K562 (cell line): ENCODE measurements around the gene CASD1. TPM values are rescaled to one million over a fixed set of nuclear protein-coding genes. Genes with fewer than 3 reads are reported as not detected.

Source experiments
- ATAC-seq: fragments of 200-7000 bp; cut with Tn5 transposase; 3 replicates; pipeline ENCODE4 v1.9.1; 2020; ENCODE audit warnings: moderate library complexity
- BruUV-seq: library from RNA; stranded (reverse); fragments of 400-500 nt; replicated peaks from 2 replicates; lab custom pipeline; 2021; lab: Mats Ljungman, UMichigan
- CTCF ChIA-PET: fragments of 300-600 bp; formaldehyde crosslinking; extraction: SDS; loops from one replicate; lab custom pipeline; 2021; ENCODE audit warnings: low intra/inter-chr PET ratio; lab: Yijun Ruan, JAX
- POLR2A ChIA-PET: fragments of 300-600, 350-650 bp; sonication (Branson Sonifier 250); formaldehyde crosslinking; extraction: SDS; loops from one replicate; lab custom pipeline; 2021; ENCODE audit warnings: antibody characterized with exemption, inconsistent platforms; lab: Yijun Ruan, JAX
- DNase-seq, 4 experiments: peaks; one replicate each; pipeline versions ENCODE4 v3.0.0 to v3.0.0-alpha.2; 2011 to 2018; ENCODE audit warnings: low spot score in 3 of 4, mixed read lengths in 3 of 4; ENCODE audit errors: extremely low read depth in 1 of 4
- FAIRE-seq: peaks from 2 replicates; lab custom pipeline; 2011; peaks lifted over from hg19 to GRCh38; lab: Jason Lieb, UNC
- H2AFZ ChIP-seq: 2 replicates; pipeline ENCODE4 v1.6.0; 2011; ENCODE audit warnings: low read depth, low read length, control low read depth, inconsistent platforms
- H3K27ac ChIP-seq: fragments of 200-600 bp; 3 replicates; pipeline ENCODE4 v1.8.0; 2011; ENCODE audit warnings: low read depth, mild to moderate bottlenecking, control low read depth, inconsistent platforms, low read length, moderate library complexity, mixed read lengths; ENCODE audit errors: extremely low read depth
- H3K27me3 ChIP-seq, 2 experiments: fragments of 300-600 bp in 1 of 2; 2 replicates in 1 of 2; 3 replicates in 1 of 2; pipeline versions ENCODE4 v1.6.0 to v1.8.0; 2011; ENCODE audit warnings: inconsistent platforms in 2 of 2, low read length in 2 of 2, mild to moderate bottlenecking in 1 of 2, mixed read lengths in 1 of 2, moderate library complexity in 1 of 2; ENCODE audit not compliant: control insufficient read depth in 2 of 2, insufficient read depth in 2 of 2
- H3K36me3 ChIP-seq: fragments of 300-600 bp; 3 replicates; pipeline ENCODE4 v1.8.0; 2011; ENCODE audit warnings: mild to moderate bottlenecking, low read length, inconsistent platforms; ENCODE audit not compliant: control insufficient read depth, insufficient read depth
- H3K4me1 ChIP-seq, 2 experiments: fragments of 200-600 bp in 1 of 2; replicated peaks in 1 of 2; 2 replicates in 1 of 2; 3 replicates in 1 of 2; pipeline versions ENCODE4 v1.5.1 to v1.8.0; 2011; ENCODE audit warnings: inconsistent platforms in 2 of 2, low read length in 2 of 2, mild to moderate bottlenecking in 1 of 2, mixed read lengths in 1 of 2, moderate library complexity in 1 of 2; ENCODE audit not compliant: control insufficient read depth in 2 of 2, insufficient read depth in 2 of 2
- H3K4me2 ChIP-seq: 2 replicates; pipeline ENCODE4 v1.6.1; 2011; ENCODE audit warnings: low read length, control low read depth, inconsistent platforms, mixed read lengths; ENCODE audit not compliant: insufficient read depth
- H3K4me3 ChIP-seq: fragments of 200-600 bp; sonication (generic), shearing (Covaris generic); 2 replicates; pipeline ENCODE4 v1.5.1; 2016; ENCODE audit warnings: control low read depth, inconsistent platforms
- H3K79me2 ChIP-seq: fragments of 200-600 bp; 3 replicates; pipeline ENCODE4 v1.8.0; 2011; ENCODE audit warnings: low read length, inconsistent platforms; ENCODE audit not compliant: control insufficient read depth, insufficient read depth
- H3K9ac ChIP-seq, 2 experiments: 2 replicates each; pipeline versions ENCODE4 v1.6.0 to v1.6.1; 2011; ENCODE audit warnings: low read depth in 2 of 2, low read length in 2 of 2, control low read depth in 1 of 2, inconsistent platforms in 1 of 2, mild to moderate bottlenecking in 1 of 2, mixed read lengths in 1 of 2; ENCODE audit not compliant: insufficient read depth in 1 of 2
- H3K9me1 ChIP-seq: one replicate; pipeline ENCODE4 v1.6.0; 2011; ENCODE audit warnings: inconsistent platforms, mild to moderate bottlenecking, low read length, moderate library complexity; ENCODE audit not compliant: control insufficient read depth, insufficient read depth
- H3K9me3 ChIP-seq: replicated peaks from 2 replicates; pipeline ENCODE4 v1.5.1; 2011; ENCODE audit warnings: low read depth, low read length, inconsistent platforms; ENCODE audit not compliant: control insufficient read depth, insufficient read depth
- H4K20me1 ChIP-seq: replicated peaks from 2 replicates; pipeline ENCODE4 v1.6.1; 2011; ENCODE audit warnings: low read length, inconsistent platforms, mixed read lengths; ENCODE audit not compliant: control insufficient read depth, insufficient read depth
- ARHGAP35 ChIP-seq: fragments of 450-650 bp; IDR thresholded peaks from 2 replicates; pipeline ENCODE4 v1.6.1; 2018; ENCODE audit not compliant: partially characterized antibody
- EP400 ChIP-seq: fragments of 450-650 bp; IDR thresholded peaks from 2 replicates; pipeline ENCODE4 v1.6.1; 2017; ENCODE audit warnings: antibody characterized with exemption, mild to moderate bottlenecking, moderate library complexity
- HNRNPH1 ChIP-seq: fragments of 200-400 bp; formaldehyde crosslinking; optimal IDR thresholded peaks from 2 replicates; pipeline ENCODE3; 2017; ENCODE audit warnings: low read depth, mild to moderate bottlenecking, low read length, moderate library complexity
- MCM5 ChIP-seq: fragments of 450-650 bp; IDR thresholded peaks from 2 replicates; pipeline ENCODE4 v1.6.1; 2016; ENCODE audit warnings: low read depth
- NFYB ChIP-seq: IDR thresholded peaks from 2 replicates; pipeline ENCODE4 v1.6.1; 2011; ENCODE audit warnings: mild to moderate bottlenecking, moderate library complexity; ENCODE audit not compliant: insufficient read length; ENCODE audit errors: extremely low read depth
- NR1H2 ChIP-seq: sonication (generic); formaldehyde crosslinking; IDR thresholded peaks from 2 replicates; pipeline ENCODE4 v1.4.0; 2020; ENCODE audit warnings: mild to moderate bottlenecking, missing genetic modification reagents
- NR3C1 ChIP-seq: sonication (generic); formaldehyde crosslinking; IDR thresholded peaks from 2 replicates; pipeline ENCODE4 v1.8.1; 2022; ENCODE audit warnings: missing genetic modification reagents
- POLR3A ChIP-seq: IDR thresholded peaks from 2 replicates; pipeline ENCODE4 v1.6.1; 2011; ENCODE audit warnings: borderline replicate concordance, mild to moderate bottlenecking, moderate library complexity; ENCODE audit not compliant: insufficient read length, insufficient read depth; ENCODE audit errors: extremely low read depth
- SIX5 ChIP-seq, 2 experiments: IDR thresholded peaks; 2 replicates each; pipeline ENCODE4 v1.6.1; 2011; ENCODE audit warnings: low read length in 2 of 2, borderline replicate concordance in 1 of 2, low read depth in 1 of 2, mild to moderate bottlenecking in 1 of 2, moderate library complexity in 1 of 2; ENCODE audit not compliant: insufficient read depth in 1 of 2
- STAT6 ChIP-seq: sonication (generic); formaldehyde crosslinking; IDR thresholded peaks from 2 replicates; pipeline ENCODE4 v1.8.1; 2023; ENCODE audit warnings: mild to moderate bottlenecking, missing genetic modification reagents
- TGIF2 ChIP-seq: sonication (generic); formaldehyde crosslinking; IDR thresholded peaks from 2 replicates; pipeline ENCODE4 v1.8.1; 2022; ENCODE audit warnings: mild to moderate bottlenecking, missing genetic modification reagents, moderate library complexity
- THRAP3 ChIP-seq: fragments of 450-650 bp; IDR thresholded peaks from 2 replicates; pipeline ENCODE4 v1.6.1; 2016; ENCODE audit warnings: mild to moderate bottlenecking, inconsistent platforms, borderline replicate concordance
- ZBED1 ChIP-seq: IDR thresholded peaks from 2 replicates; pipeline ENCODE4 v1.6.1; 2014
- ZNF347 ChIP-seq: fragments of 450-650 bp; formaldehyde crosslinking; IDR thresholded peaks from 2 replicates; pipeline ENCODE4 v1.4.0; 2020; ENCODE audit warnings: low read depth, mild to moderate bottlenecking, moderate library complexity
- ZNF778 ChIP-seq: fragments of 450-650 bp; formaldehyde crosslinking; IDR thresholded peaks from 2 replicates; pipeline ENCODE4 v1.4.0; 2020; ENCODE audit warnings: mild to moderate bottlenecking, moderate library complexity
- WGBS: fragments of 100-300 bp; shearing (Covaris generic); methylation state at CpG from one replicate; pipeline ENCODE4 v1.1.6; 2016; ENCODE audit warnings: low coverage, mixed read lengths; ENCODE audit not compliant: insufficient coverage; ENCODE audit errors: missing lambda C conversion rate; 5-methylcytosine and 5-hydroxymethylcytosine counted together
- in situ Hi-C: fragments of 300-500 bp; cut with MboI; formaldehyde crosslinking; loops from 4 replicates; pipeline ENCODE4 v1.15.0; 2018; ENCODE audit warnings: inconsistent platforms, mixed read lengths
- intact Hi-C: fragments of 100-400 bp; cut with micrococcal nuclease; formaldehyde crosslinking; loops from 2 replicates; pipeline ENCODE4 v1.14.2; 2022
- polyA plus RNA-seq, 8 experiments: library from polyadenylated mRNA; depleted of rRNA in 4 of 8; stranded (reverse) in 5 of 8; unstranded in 3 of 8; fragments of >200 nt; fragmentation: Nextera tagmentation in 2 of 8; fragmentation: Illumina TruSeq in 1 of 8; extraction: Ambion mirVana in 2 of 8; extraction: Trizol in 1 of 8; gene quantifications; 2 replicates each; pipeline versions ENCODE4 v1.2.1 to v1.2.3, GENCODE V29; 2011 to 2014; ENCODE audit warnings: inconsistent platforms in 1 of 8, missing spikeins in 1 of 8
- total RNA-seq, 7 experiments: library from RNA; depleted of rRNA in 6 of 7; stranded (reverse); fragments of >200 nt in 6 of 7; fragmentation: Illumina TruSeq in 2 of 7; extraction: Trizol in 2 of 7; gene quantifications; 2 replicates each; pipeline versions ENCODE4 v1.2.1 to v1.2.3, GENCODE V29; 2011 to 2021; ENCODE audit warnings: low replicate concordance in 1 of 7
- TF ChIP-seq, protein P1 (sequence below), 2 experiments: IDR thresholded peaks; 2 replicates each; pipeline ENCODE4 v1.6.1; 2012; ENCODE audit warnings: improper control_type of control experiment in 2 of 2, low read depth in 2 of 2, low read length in 2 of 2, borderline replicate concordance in 1 of 2

CASD1 gene
- total and polyA plus RNA-seq, 9 of the 15 experiments (the other 6 are each of a cell fraction or from before 2014, with no cell fraction given) = 1.2 to 8.2 (median 4.8) TPM

DNA sequence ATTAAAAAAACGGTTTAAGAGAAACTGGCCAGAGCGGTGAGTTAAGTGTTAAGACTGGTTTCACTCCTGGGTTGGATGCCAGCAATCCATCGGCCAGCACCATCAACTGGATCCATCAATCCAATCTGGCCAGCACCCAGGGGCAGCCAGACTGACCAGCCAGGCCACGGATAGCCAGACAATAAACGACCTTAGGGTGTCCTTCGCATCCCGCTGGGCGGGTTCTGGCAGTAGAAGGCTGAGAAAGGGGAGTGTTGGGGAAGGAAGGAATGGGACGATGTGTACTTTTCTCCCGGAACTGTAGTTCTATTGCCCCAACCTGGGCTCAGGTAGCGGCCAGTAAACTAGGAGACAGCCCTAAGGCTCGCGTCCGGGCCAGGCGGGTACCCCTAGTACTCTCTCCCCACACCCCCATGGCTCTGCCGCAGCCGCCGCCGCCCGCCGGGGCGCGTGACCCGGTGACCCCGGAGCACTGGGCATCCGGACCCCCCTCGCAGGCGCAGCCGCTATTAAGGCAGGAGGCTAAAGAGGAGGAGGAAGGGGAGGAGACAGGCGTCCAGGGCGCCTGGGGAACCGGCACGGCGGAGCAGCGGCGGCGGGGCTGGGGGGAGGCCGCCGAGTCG lies at the start of gene CASD1 (continued):
- TF ChIP-seq STAT6 (CRISPR knock-in tag) = no peak
- no peak for TF ChIP-seq ZBED1
- TF ChIP-seq ZNF347 (CRISPR knock-in tag) = no peak
- TF ChIP-seq NR1H2 (CRISPR knock-in tag) = no peak
- TF ChIP-seq SIX5 (IDR thresholded peaks at IDR 0.05; ENCODE audit: borderline replicate concordance in 1 of 2, insufficient read depth in 1 of 2, low read depth in 1 of 2, low read length in 2 of 2) = no peak
- TF ChIP-seq ARHGAP35 = no peak
- TF ChIP-seq ZNF778 (CRISPR knock-in tag) = no peak

- TF ChIP-seq MCM5 = no peak
- no peak for TF ChIP-seq TGIF2 (CRISPR knock-in tag)
- TF ChIP-seq HNRNPH1 = no peak
- TF ChIP-seq POLR3A = no peak
- TF ChIP-seq EP400 = no peak
- TF ChIP-seq, protein P1, sequence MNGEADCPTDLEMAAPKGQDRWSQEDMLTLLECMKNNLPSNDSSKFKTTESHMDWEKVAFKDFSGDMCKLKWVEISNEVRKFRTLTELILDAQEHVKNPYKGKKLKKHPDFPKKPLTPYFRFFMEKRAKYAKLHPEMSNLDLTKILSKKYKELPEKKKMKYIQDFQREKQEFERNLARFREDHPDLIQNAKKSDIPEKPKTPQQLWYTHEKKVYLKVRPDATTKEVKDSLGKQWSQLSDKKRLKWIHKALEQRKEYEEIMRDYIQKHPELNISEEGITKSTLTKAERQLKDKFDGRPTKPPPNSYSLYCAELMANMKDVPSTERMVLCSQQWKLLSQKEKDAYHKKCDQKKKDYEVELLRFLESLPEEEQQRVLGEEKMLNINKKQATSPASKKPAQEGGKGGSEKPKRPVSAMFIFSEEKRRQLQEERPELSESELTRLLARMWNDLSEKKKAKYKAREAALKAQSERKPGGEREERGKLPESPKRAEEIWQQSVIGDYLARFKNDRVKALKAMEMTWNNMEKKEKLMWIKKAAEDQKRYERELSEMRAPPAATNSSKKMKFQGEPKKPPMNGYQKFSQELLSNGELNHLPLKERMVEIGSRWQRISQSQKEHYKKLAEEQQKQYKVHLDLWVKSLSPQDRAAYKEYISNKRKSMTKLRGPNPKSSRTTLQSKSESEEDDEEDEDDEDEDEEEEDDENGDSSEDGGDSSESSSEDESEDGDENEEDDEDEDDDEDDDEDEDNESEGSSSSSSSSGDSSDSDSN (IDR thresholded peaks at IDR 0.05; ENCODE audit: borderline replicate concordance in 1 of 2, low read depth in 2 of 2, low read length in 2 of 2) = no peak
- TF ChIP-seq THRAP3 = no peak
- TF ChIP-seq NFYB = no peak
- TF ChIP-seq NR3C1 (CRISPR knock-in tag) = no peak
- in situ Hi-C loops = no loop called here
- POLR2A ChIA-PET = no interaction called here
- CTCF ChIA-PET = no interaction called here
- no peak overlapping the region for H3K4me3 ChIP-seq
- no peaks in the 10 kb centered on the region for H3K27me3 ChIP-seq
- no peaks in the 10 kb centered on the region for H3K36me3 ChIP-seq
- H4K20me1 ChIP-seq = no peaks in the 10 kb centered on the region
- H3K4me1 ChIP-seq = no peaks in the 10 kb centered on the region
- intact Hi-C loops = no loop called here
- no peak overlapping the region for H3K9ac ChIP-seq
- H3K4me2 ChIP-seq = no peak overlapping the region
- BruUV-seq = no TSS peak
- no peak for DNase-seq
- ATAC-seq = no peak
- no peak overlapping the region for H3K27ac ChIP-seq
- H3K9me1 ChIP-seq = no peaks in the 10 kb centered on the region
- no peaks in the 10 kb centered on the region for H3K79me2 ChIP-seq
- H3K9me3 ChIP-seq = no peaks in the 10 kb centered on the region
- H2AFZ ChIP-seq = no peak overlapping the region
- 7% methylated on average over 1 of the region's 1 CpG for WGBS
- no peak for FAIRE-seq
Measured at GRCh38 chr7:94466516-94466915, 43.1 kb upstream of the CASD1 start.
